NT2/D1 (cell line): ENCODE measurements around the gene TMEM163.

ENCODE experiments used
- SUZ12 ChIP-seq: IDR thresholded peaks from 2 replicates; pipeline ENCODE4 v1.6.1; 2011; ENCODE audit not compliant: insufficient read length, insufficient read depth; ENCODE audit errors: extremely low read depth
- YY1 ChIP-seq: IDR thresholded peaks from 2 replicates; pipeline ENCODE4 v1.6.1; 2011; ENCODE audit not compliant: insufficient read length, insufficient read depth
- ZNF274 ChIP-seq: IDR thresholded peaks from 2 replicates; pipeline ENCODE4 v1.6.1; 2011; ENCODE audit warnings: mild to moderate bottlenecking, low read depth, low read length

DNA sequence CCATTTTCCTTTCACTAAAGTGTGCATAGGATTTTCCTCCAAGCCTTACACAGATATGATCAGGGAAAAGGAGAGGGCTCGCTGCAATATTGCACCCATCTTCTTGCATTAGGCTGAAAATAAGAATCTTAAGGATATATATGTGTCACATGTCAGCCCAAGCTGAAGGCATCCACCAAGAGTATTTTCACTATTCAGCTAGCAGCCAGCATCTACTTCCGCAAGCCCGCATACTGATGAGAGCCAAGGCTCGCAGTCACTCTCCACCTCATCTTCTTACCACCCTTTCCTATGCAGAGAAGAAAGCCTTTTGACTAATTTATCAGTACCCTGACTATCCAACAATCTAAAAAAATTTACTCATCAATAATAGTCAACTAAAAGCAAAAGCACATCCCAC lies 6.1 kb downstream of the TMEM163 start:
- TF ChIP-seq SUZ12 (no peak), ZNF274 (no peak), YY1 (no peak)
